ENCODE data around the gene MAL.

MAL gene

GRCh38 chr2:95048825-95049682 is 23.5 kb downstream of the MAL start:
- no peak for DNase-seq (ENCODE audit: low spot score)

- DNase-seq (ENCODE audit: low spot score) = no peak
Observed at GRCh38 chr2:95049683-95049955, 24.1 kb downstream of the MAL start.

- no peak for DNase-seq (ENCODE audit: low spot score)
Observed at GRCh38 chr2:95049961-95050360, 24.5 kb downstream of the MAL start.

GRCh38 chr2:95050385-95051300 is 25.1 kb downstream of the MAL start:
- DNase-seq (ENCODE audit: low spot score) = no peak

- no peak for DNase-seq (ENCODE audit: low spot score)
Observed at GRCh38 chr2:95051626-95052025, 26.1 kb downstream of the MAL start.

- no peak for DNase-seq (ENCODE audit: low spot score)
Observed at GRCh38 chr2:95052307-95052706, 26.8 kb downstream of the MAL start.

- no peak for DNase-seq (ENCODE audit: low spot score)
Observed at GRCh38 chr2:95052804-95053479, 27.4 kb downstream of the MAL start.

- DNase-seq (ENCODE audit: low spot score) = no peak
Observed at GRCh38 chr2:95053543-95053942, 28.0 kb downstream of the MAL start.

GRCh38 chr2:95054016-95054415 is 28.5 kb downstream of the MAL start:
- no peak for DNase-seq (ENCODE audit: low spot score)

- no peak for DNase-seq (ENCODE audit: low spot score)
Observed at GRCh38 chr2:95055262-95055661, 29.8 kb downstream of the MAL start.

- DNase-seq (ENCODE audit: low spot score) = no peak
Observed at GRCh38 chr2:95056044-95056443, 30.5 kb downstream of the MAL start.

- no peak for DNase-seq (ENCODE audit: low spot score)
Observed at GRCh38 chr2:95056461-95057459, 31.3 kb downstream of the MAL start.

GRCh38 chr2:95057535-95058370 is 32.2 kb downstream of the MAL start:
- no peak for DNase-seq (ENCODE audit: low spot score)

GRCh38 chr2:95058466-95058988 is 33.0 kb downstream of the MAL start:
- DNase-seq (ENCODE audit: low spot score) = no peak

- no peak for DNase-seq (ENCODE audit: low spot score)
Observed at GRCh38 chr2:95058989-95059641, 33.6 kb downstream of the MAL start.

- no peak for DNase-seq (ENCODE audit: low spot score)
Observed at GRCh38 chr2:95059656-95060370, 34.3 kb downstream of the MAL start.

- DNase-seq (ENCODE audit: low spot score) = no peak
Observed at GRCh38 chr2:95060446-95061118, 35.1 kb downstream of the MAL start.

GRCh38 chr2:95061119-95061512 is 35.6 kb downstream of the MAL start:
- DNase-seq (ENCODE audit: low spot score) = no peak
